ENCODE measurements around the gene SPAG16.

The SPAG16 gene

DNA sequence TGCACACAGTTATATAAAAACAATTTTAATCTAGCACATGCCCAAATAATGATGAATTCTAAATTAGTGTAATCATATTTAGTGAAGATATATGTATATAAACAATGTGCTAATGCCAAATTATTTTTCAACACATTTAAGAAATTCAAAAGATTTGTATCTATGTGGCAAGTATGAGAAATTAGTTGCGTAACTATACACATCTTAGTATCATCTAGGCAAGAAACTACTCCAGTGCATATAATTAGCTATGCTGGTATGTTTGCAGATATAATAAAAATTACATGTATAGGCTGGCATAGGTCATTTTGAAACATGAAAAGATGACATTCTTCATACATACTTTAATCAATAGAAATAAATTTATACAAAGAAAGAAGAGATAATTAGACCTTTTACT is 874.6 kb downstream of the SPAG16 start:
- in situ Hi-C loops (cut with HindIII; ENCODE audit: low sequenced_read_pairs), result no loop called here
- H3K4me3 ChIP-seq (ENCODE audit: low read depth, low read length), result no peak overlapping the region
- TF ChIP-seq, protein P1, sequence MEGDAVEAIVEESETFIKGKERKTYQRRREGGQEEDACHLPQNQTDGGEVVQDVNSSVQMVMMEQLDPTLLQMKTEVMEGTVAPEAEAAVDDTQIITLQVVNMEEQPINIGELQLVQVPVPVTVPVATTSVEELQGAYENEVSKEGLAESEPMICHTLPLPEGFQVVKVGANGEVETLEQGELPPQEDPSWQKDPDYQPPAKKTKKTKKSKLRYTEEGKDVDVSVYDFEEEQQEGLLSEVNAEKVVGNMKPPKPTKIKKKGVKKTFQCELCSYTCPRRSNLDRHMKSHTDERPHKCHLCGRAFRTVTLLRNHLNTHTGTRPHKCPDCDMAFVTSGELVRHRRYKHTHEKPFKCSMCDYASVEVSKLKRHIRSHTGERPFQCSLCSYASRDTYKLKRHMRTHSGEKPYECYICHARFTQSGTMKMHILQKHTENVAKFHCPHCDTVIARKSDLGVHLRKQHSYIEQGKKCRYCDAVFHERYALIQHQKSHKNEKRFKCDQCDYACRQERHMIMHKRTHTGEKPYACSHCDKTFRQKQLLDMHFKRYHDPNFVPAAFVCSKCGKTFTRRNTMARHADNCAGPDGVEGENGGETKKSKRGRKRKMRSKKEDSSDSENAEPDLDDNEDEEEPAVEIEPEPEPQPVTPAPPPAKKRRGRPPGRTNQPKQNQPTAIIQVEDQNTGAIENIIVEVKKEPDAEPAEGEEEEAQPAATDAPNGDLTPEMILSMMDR (IDR thresholded peaks at IDR 0.05; ENCODE audit: low read depth, low read length), result no peak
- no peak for DNase-seq (ENCODE audit: low read depth, low spot score)

DNA sequence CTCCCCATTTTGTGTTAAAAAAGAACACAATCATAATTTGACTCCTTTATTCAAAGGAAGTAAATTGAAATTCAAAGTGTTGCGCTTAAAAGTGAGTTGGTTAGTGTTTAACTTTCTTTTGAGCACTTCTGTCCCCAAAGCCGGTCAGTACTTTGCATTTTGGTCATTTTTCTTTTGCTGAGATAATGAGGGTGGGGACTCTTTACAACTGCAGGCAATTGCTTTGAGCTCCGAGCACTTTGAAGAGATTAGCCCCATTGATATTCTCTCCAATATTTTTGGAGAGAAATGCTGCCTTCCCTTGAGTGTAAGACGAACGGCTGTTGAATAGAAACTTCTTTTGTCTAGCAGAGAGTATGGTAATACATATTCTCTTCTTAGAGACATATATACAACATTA is 885.0 kb downstream of the SPAG16 start:
- H3K4me3 ChIP-seq (ENCODE audit: low read depth, low read length), result no peak overlapping the region
- no peak for DNase-seq (ENCODE audit: low read depth, low spot score)
- in situ Hi-C loops (cut with HindIII; ENCODE audit: low sequenced_read_pairs), result no loop called here
- TF ChIP-seq, protein P1 (IDR thresholded peaks at IDR 0.05; ENCODE audit: low read depth, low read length), result no peak

DNA sequence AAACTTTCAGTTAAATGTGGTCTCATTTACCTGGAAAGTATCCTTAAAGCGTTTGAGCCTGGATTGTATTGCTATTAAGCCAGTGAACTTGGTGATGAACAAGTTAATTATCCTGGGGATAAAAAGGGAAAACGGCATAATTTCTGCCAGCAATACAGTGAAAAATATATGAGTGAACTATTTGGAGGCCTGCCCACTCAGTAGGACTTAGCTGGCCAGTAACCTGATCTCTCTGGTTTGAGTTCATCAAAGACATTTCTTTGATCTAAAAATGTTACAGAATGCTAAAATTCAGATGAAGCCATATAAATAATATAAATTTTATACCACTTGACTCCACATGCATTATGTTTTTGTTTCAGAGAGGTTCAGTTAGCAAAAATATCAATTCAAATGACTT is 885.5 kb downstream of the SPAG16 start:
- H3K4me3 ChIP-seq (ENCODE audit: low read depth, low read length), result no peak overlapping the region
- peak; percentile 43 for DNase-seq (ENCODE audit: low read depth, low spot score)
- in situ Hi-C loops (cut with HindIII; ENCODE audit: low sequenced_read_pairs), result no loop called here
- TF ChIP-seq, protein P1 (IDR thresholded peaks at IDR 0.05; ENCODE audit: low read depth, low read length), result no peak

DNA sequence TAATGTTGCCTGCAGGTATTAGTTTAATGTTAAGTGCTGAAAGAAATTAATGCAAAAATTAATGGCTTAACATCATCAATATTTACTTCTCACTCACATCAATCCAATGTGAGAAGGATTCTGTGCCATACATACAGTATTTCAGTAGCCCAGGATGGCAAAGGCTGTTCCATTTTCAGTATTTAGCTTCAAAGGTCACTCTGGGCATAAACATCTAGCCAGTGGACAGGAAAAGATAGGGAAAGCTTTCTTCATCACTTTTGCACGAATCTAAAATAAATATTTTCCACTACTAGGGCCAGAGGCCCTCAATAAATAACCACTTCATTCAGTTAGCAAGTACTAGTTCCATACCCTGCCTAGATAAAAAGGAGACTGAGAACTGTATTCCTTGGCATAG is 890.3 kb downstream of the SPAG16 start:
- TF ChIP-seq, protein P1 (IDR thresholded peaks at IDR 0.05; ENCODE audit: low read depth, low read length), result no peak
- in situ Hi-C loops (cut with HindIII; ENCODE audit: low sequenced_read_pairs), result no loop called here
- no peak overlapping the region for H3K4me3 ChIP-seq (ENCODE audit: low read depth, low read length)
- DNase-seq (ENCODE audit: low read depth, low spot score), result no peak

DNA sequence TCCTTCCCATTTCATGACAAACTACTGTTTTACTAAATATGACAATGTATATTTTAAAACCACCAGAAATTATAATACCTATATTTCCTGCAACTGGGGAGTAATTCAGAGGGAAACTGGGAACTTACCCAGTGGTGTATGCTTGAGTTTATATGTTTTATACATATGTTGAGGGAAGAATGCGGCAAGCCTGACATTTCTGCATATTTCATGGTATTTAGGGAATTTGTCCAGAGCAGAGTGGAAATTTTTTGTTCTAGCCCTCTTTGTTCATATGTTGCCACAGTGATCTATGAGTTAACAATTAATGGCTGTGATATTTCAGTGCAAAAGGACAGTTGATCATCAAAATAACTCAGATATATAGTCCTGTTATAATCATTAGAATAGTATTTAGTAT is 895.8 kb downstream of the SPAG16 start:
- in situ Hi-C loops (cut with HindIII; ENCODE audit: low sequenced_read_pairs), result no loop called here
- no peak overlapping the region for H3K4me3 ChIP-seq (ENCODE audit: low read depth, low read length)
- TF ChIP-seq, protein P1 (IDR thresholded peaks at IDR 0.05; ENCODE audit: low read depth, low read length), result no peak
- DNase-seq (ENCODE audit: low read depth, low spot score), result no peak

DNA sequence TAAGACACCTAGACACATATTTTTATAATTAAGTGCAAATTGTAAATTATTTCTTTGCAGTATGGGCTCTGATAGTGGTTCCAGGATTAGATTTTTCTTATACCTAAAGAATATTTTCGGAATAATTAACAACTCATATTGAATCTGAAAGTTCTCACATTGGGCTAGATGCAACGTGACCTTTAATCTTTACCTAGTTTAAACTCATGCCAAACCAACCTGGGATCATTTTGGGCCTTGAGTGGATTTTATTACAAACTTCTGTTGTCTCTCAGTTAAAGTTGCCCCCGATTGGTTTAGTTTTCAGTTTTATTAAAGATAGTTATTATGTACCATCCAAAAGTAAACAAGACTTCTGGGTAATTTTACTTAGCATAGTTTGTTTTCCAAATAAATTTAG is 896.4 kb downstream of the SPAG16 start:
- DNase-seq (ENCODE audit: low read depth, low spot score), result no peak
- TF ChIP-seq, protein P1 (IDR thresholded peaks at IDR 0.05; ENCODE audit: low read depth, low read length), result no peak
- in situ Hi-C loops (cut with HindIII; ENCODE audit: low sequenced_read_pairs), result no loop called here

DNA sequence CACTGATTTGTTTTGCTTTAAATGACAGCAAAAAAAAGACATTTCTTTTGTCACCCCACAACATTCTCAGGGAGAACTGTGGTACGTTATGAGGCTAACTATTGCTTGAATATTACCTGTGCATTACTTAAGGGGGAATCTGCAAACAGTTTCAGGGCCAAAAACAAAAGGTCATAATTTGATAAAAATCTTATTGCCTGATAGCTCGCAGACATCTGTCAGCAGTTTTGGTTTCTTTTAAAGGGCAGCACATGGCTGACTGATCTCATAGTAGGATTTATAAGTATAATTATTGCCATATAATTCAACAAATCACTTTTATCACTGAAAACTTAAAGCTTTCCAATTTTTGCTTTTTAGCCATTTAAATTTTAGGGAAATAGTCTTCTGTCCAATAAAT is 900.2 kb downstream of the SPAG16 start:
- no peak for DNase-seq (ENCODE audit: low read depth, low spot score)
- in situ Hi-C loops (cut with HindIII; ENCODE audit: low sequenced_read_pairs), result no loop called here
- TF ChIP-seq, protein P1 (IDR thresholded peaks at IDR 0.05; ENCODE audit: low read depth, low read length), result no peak
- no peak overlapping the region for H3K4me3 ChIP-seq (ENCODE audit: low read depth, low read length)

More for the DNA sequence above, 896.4 kb downstream of the SPAG16 start:
- no peak overlapping the region for H3K4me3 ChIP-seq (ENCODE audit: low read depth, low read length)
